HG03103 (cell line): Measurements from ENCODE around the gene MACROD2.
A peak's percentile ranks its signal among the peaks of the same experiment; 100 is the strongest.

Experiments
- ATAC-seq: cut with Tn5 transposase; IDR thresholded peaks from one replicate; pipeline ENCODE4 v1.9.1; 2021; ENCODE audit warnings: low read depth; ENCODE audit not compliant: unreplicated experiment

Gene MACROD2

DNA sequence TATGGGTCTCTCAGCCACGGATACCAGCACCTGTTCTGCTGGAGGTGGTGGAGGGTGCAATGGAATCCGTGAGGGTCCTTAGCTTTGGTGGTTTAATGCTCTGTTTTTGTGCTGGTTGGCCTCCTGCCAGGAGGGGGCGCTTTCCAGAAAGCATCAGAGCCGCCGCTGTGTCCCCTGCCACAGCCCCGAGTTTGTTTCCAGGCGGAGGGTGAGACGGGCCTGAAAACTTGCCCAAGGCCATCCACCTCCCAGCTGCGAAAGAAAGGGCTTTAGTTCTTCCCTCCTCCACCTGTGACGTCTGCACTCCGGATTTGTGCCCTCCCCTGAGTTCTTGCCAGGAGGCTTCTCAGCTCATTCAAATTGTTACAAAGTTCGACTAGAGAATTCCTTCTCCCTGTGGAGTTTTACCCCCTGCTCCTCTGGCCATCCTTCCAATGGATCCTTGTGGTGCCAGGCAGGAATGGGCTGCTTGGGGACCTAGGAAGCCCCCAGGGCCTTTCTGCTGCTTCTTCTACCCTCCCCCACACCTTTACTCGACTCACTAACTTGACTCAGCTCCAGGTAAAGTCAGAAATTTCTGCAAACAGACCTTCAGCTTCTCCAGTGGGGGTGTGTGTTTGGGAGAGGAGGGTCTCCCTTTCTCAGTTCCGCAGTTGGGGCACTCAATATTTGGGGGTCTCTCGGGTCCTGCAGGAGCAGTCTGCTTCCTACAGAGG is 1704.3 kb downstream of the MACROD2 start:
- ATAC-seq, result no peak

DNA sequence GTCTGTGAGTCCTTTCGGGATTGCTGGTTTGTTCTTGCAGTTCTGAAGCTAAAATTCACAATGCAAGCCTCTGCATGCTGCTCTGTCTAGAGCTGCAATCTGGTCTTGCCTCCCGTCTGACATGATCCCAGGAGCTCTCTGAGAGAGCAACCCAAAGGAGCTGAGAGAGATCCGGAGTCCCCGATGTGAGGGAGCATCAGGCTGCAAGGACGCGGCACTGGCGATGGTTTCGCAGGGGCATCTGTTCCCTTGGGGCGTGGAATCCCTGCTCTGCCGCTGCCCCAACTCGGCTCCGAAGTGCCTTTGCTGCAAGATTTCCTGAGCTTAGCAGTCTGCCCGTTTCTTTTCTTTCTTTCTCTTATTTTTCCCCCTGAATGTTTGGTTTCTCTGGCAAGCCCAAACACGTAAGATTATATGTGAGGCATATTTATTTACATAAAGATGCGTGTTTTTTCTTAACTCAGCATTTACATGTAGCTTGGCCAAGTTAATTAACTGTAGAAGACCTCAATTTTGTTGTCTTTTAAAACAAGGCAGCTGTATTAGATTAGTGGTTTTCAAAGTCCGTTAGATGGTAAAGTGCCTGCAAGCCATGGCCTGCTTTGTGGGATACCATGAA is 1704.9 kb downstream of the MACROD2 start:
- no peak for ATAC-seq

DNA sequence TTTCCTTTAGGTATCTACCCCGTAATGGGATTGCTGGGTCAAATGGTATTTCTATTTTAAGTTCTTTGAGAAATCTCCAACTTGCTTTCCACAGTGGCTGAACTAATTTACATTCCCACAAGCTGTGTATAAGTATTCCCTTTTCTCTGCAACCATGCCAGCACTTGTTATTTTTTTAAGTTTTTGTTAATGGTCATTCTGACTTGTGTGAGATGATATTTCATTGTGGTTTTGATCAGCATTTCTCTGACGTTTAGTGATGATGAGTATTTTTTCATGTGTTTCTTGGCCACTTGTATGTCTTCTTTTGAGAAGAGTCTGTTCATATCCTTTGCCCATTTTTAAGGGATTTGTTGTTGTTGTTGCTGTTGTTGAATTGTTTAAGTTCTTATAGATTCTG is 1706.8 kb downstream of the MACROD2 start:
- no peak for ATAC-seq

DNA sequence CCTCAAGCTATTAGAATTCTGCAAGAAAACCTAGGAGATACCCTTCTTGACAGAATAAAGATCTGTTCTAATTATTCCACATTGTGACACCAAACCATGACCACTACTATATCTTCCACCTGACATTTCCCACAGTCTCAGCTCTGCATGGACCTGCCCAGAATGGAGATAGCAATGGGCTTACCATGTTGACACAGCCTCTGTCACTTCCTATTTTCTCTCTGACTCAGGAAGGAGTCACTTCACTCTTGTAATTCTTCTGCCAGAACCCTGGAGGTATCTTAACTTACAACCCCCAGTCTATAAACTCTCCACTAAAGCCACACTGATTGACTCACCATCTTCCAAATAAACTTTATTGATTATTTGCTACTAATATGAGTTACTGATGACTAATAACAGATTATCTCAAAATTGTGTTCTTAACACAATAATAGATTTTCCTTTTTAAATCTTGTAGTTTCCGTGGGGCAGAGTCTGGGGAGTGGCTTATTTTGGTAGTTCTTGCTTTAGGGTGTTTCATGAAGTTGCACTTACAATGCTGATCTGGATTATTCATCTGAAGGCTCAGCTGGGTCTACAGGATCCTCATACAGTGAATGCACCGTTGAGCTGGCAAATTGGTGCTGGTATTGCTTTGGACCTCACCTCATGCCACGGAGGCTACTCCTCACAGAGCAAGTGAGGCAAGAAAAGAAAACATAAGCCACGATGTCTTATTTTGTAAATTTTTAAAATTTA is 1708.0 kb downstream of the MACROD2 start:
- ATAC-seq, result no peak

DNA sequence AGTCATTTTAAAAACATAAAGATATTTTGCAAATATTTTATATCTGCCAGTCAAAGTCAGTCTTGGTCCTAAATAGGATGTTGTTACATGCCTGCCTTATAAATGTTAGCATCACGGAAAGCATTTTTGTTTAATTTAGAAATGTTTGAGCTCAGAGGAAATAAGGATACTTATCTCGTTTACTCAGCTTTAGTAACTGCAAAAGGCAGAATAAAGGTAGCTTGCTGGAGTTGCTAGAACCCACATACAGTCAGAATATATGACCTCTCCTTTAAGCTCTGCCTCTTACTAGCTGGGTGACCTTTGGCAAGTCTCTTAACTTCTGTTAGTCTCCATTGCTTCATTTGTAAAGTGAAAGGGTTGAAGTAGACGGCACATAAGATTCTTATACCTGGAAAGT is 1710.7 kb downstream of the MACROD2 start:
- no peak for ATAC-seq

DNA sequence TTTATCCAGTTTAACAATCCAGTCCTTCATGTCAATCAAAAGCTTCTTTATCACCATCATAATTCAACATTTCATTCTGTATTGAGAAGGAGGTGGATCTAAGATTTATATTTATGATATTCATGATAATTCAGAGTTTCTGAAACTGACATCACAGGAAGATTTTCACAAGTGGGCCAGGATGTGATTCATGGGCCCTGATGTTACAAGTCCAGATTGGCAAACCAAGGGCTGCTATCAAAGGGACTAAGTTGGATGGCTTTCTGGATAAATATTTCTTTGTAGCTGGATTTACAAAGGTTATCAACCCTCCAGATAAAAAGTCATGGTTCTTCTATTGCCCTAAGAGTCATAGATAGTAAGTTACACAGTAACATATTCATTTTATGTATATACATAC is 1711.4 kb downstream of the MACROD2 start:
- no peak for ATAC-seq

DNA sequence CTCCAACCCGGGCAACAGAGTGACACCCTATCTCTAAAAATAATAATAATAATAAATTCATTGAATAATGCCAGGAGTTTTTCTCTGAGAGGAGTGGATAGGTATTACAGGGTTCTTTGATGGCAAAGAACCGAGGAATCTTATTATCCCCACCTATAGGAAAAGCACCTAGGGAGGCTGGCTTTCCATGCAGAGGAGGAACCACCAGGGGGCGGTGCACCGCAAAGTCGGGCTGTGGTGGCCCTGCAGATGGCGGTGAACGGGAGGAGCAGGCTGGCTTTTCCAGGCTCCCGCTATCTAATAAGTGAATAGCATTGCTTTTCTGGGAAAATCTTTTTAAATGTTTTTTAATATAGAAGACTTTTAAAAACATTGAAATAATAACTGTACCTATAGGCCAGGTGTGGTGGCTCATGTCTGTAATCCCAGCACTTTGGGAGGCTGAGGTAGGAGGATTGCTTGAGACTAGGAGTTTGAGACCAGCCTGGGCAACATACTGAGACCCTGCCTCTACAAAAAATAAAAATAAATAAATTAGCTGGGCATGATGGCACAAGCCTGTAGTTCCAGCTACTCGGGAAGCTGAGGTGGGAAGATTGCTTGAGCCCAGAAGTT is 1713.8 kb downstream of the MACROD2 start:
- ATAC-seq, result peak; percentile 92

DNA sequence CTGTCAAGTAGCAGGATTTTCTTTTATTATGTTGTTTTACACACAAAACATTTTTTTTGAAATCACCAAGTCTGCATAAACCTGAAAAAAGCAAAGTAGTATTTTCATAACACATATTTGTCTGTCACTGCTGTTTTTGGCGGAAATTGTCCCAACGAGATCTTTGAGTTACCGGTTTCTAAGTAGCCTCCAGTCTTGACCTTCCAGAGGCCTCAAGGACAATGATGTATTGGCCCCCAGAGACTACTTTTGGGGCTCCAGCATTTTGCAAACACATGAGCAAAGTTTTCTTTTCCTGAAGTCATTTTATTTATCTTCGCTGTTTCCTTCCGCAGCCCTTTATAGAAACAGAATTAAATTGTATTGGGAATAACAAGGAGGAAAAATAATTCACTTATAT is 1715.3 kb downstream of the MACROD2 start:
- no peak for ATAC-seq

DNA sequence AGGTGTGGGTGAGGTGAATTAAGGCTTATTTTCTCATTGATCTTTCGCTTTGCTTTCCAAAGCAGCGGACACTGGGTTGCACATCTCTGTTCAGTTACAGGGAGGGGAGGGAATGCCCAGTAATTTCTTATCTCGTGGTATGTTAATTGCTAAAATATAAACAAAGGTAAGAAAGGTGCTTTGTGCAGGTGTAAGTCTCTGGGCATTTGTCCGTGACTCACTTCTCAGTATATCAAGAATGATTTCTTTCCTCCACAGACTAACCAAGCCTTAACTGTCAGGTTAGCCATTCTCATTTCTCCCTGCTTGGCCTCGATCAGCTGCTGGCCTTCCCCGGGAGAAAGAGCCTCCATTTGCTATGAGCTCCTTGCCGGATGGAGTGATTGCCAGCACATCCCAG is 1715.9 kb downstream of the MACROD2 start:
- ATAC-seq, result no peak

DNA sequence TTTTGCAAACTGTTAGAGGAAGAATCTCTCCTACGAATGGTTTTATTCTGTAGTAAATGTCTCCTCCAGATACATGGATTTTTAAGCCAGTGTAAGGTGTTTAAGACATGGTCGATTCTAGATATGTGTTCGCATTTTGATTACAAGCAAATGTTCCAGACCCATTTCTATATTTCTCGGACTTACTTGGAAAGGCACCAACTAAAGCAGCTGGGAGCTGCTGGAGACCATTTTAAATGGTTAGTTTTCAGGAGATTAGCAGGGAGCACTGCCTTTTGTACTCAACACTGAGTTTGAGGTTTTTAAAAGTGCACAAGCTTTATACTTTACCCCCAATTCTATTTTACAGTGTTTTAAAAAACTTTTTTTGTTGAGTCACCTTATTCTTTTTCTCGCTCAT is 1720.9 kb downstream of the MACROD2 start:
- ATAC-seq, result no peak

DNA sequence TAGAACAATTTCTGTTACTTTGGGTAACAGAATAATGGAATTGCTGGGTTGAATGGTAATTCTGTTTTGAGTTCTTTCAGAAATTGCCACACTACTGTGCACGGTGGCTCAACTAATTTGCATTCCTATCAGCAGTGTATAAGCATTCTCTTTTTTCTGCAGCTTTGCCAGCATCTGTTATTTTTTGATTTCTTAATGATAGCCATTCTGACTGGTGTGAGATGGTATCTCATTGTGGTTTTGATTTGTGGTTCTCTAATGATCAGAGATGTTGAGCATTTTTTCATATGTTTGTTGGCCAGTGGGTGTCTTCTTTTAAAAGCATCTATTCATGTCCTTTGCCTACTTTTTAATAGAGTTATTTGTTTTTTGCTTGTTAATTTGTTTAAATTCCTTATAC is 1731.1 kb downstream of the MACROD2 start:
- no peak for ATAC-seq

DNA sequence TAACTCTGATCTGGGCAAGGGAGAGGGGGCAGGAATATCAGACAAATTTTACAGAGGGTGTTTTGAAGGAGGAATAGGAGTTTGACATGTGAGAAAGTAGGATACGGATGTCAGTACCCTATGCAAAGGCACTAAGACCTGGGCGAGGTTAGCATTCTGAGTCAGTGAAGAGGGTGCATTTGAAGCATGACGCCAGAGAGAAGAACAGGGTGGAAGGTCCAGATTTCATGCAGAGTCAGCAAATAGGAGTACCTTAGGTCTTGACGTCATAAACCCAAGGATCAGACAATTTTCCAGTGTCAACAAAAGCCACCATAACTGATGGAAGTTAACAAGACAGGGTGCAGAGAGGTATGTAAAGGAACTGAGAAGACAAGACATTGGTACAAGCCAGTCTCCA is 1738.7 kb downstream of the MACROD2 start:
- ATAC-seq, result no peak

DNA sequence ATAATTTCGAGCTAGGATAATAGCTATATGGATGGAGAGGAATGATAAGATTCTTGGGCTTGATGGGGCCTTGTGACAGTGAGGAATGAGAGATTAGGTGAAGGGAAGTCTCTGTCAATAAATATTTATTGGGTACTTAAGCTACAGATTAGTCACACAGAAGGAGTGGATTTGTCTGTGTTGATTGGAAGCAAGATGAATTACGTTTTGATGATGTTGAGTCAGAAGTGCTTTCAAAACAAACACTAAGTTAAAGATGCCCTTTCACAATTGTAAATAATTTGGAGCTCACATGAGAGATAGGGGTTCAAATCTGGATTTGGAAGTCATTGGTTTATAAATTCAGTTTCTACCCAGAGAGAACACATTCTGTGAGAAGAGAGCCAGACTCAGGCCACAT is 1743.7 kb downstream of the MACROD2 start:
- ATAC-seq, result no peak

DNA sequence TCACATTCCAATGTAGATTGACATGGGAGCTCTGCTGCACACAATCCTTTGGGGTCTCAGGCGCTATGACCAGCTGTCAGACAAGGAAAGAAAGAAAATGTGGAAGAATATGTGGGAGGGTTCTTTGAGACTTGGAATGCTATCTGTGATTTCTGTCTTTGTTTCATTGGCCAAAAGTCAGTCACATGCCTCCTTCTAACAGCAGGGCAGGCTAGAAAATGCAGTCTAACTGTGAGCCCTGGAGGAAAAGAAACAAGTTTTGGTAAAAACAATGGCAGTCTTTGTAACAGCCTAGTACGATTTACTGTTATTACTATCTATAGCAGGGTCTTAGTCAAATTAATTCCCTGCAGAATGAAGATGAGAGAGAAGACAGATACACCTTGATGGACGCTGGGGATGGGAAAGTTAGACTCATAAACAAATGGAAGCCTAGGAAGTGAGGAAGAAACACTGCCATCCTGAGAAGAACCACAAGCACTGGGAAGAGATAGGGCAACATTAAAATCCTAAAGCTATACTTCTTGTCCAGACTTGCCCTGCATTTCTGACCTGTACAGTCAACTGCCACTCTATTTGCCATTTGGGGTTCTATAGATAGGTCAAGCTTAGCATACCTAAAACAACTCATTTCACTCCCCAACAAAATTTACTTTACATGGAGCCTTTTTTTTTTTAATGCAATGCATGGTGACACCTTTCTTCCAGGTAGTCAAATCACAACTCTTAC is 1744.9 kb downstream of the MACROD2 start:
- no peak for ATAC-seq

DNA sequence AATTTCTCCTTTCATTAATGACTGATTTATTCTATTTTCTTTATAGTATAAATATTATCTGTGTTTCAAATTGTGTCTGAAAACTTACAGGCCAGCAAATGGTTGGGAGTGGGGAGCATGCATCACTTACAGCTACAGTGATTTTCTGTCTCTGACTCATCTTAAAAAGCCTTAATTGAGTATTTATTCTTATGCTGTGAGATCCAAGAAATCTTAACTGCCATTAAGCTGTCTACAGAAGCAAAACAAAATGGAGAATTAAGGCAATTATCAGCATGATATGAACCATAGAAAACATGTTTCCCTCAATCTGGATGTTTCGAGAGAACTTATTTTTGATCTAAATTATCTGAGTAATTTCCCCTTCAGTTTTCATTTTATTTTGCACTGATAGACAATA is 1746.8 kb downstream of the MACROD2 start:
- ATAC-seq, result no peak

DNA sequence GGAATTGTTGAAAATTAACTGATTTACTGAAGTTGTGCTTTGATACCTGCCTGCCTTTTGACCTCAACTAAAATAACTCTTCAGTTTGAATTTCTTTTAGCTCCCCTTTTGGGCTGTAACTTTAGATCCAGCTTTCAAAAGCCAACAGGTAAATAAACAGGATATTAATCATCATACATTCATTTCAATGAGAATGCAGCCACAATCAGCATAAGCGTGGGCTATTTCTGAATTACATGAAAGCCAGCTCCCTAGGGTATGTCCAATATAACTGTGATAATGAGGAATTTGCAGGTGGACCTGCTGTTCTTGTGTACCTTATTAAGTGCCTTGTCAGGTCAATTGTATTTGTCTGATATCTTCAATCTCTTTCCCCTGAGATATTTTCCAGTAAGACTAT is 1747.3 kb downstream of the MACROD2 start:
- no peak for ATAC-seq

DNA sequence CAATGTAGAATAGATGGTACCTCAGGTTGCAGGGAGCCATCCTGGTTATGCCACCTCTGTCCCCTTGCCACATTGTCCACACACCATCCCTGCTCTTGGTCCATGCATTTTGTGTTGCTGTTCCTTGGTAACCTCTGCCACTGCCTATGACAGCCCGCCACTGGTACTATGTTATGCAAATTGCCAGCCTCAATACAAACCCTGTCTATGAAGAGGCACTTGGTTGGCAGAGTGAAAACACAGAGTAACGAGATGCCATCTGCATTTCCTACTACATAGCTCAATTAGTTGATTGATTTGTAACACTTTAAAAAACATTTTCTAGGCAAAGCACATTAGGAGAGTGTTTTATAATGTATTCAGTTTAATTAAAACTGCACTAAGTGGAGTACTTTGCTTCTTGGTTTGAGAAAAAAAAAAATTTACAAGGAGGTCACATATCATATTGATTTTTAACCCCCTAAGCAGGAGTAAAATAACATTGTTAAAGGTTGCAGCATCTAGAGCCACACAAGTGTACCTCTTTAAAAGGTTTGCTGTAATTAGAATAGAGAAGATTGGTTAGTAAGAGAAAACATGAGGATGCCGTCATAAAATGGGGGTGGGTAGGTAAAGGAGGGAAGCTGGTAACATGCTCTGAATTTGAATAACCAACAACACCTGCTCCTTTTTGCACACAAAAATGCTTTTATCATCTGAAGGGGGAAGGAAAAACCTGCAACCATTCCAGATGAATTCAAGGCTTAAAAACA is 1760.9 kb downstream of the MACROD2 start:
- no peak for ATAC-seq

DNA sequence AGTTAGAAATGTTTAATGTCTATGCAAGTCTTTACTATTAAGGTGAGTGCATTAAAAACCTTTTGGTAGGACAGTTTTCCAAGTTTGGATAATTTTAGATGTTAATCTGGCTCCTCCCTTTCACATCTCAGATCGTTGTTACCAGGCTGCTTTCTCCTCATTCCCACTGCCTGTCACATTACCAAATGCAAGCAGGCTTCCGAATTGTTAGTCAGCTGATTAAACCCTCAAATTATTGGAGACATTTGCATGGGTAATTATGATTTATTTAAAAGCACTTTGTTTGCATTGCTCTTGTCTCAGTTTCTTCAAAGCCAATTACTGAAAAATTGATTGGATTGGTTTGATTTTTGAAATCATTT is 1761.4 kb downstream of the MACROD2 start:
- ATAC-seq, result no peak

DNA sequence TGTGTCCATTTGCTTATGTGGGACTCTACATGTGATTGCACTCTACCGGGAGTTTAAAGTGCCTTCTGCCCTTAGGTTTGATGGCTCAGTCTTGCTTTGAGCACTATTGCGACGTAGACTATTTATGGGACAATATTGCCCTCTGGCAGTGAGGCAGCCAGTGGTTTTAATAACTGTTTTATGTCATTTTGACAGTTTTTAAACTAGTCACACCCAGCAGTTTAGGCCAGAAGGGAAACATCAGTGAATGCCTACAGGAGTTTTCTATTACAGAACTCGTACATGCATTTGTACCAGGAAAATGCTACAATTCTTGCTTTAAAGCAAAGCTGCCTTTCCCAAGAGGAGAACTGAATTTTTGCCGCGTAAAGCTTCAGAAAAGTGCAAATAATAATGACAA is 1764.3 kb downstream of the MACROD2 start:
- no peak for ATAC-seq

DNA sequence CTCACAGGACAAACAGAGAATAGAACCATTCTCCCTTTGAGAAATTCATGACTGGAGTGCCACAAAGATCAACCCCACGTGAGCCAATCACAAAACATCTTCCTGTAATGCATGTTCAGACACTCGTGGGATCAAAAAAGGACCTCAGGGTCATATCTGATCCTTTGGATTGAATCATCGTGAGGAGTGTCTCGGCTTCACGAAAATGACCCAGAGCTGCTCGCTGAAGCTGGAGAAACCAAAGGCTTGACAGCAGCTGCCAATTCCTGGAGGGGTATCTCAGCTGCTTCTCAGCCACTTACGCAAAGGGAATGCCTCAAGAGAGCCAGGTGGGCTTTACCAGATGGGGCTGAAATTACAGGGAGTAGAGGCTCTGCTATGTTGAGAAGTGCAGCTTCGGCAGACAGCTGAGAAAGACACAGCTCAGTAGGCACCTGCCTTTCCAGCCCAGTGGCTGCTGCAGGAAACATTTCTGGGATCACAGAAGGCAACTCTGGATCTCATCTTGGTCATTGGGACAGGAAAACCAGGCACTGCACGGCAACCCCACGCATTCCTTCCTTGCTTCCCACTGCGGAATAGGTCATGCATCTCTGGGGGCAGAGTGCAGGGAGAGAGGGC is 1764.8 kb downstream of the MACROD2 start:
- ATAC-seq, result no peak
